Osteoblast (primary cell): ENCODE measurements around the gene SPOCD1. TPM values are rescaled to one million over a fixed set of nuclear protein-coding genes. Genes with fewer than 3 reads are reported as not detected.

Experiments used
- DNase-seq: peaks from one replicate; pipeline ENCODE4 v3.0.0; 2011; ENCODE audit warnings: low spot score, mixed read lengths; ENCODE audit not compliant: insufficient read length; ENCODE audit errors: missing footprints
- H2AFZ ChIP-seq: 2 replicates; pipeline ENCODE4 v1.6.0; 2011; ENCODE audit warnings: mild to moderate bottlenecking, low read length
- H3K27ac ChIP-seq: 2 replicates; pipeline ENCODE4 v1.5.1; 2011; ENCODE audit warnings: mild to moderate bottlenecking, low read depth, low read length, moderate library complexity
- H3K27me3 ChIP-seq: 2 replicates; pipeline ENCODE4 v1.6.0; 2012; ENCODE audit warnings: mild to moderate bottlenecking, control low read depth, inconsistent platforms, low read length, moderate library complexity; ENCODE audit not compliant: insufficient read depth
- H3K36me3 ChIP-seq: 2 replicates; pipeline ENCODE4 v1.5.1; 2011; ENCODE audit warnings: mild to moderate bottlenecking, low read length, control low read depth, moderate library complexity; ENCODE audit not compliant: insufficient read depth
- H3K4me1 ChIP-seq: 2 replicates; pipeline ENCODE4 v1.5.1; 2011; ENCODE audit warnings: mild to moderate bottlenecking, low read length, control low read depth, moderate library complexity; ENCODE audit not compliant: insufficient read depth
- H3K4me2 ChIP-seq: 2 replicates; pipeline ENCODE4 v1.6.0; 2011; ENCODE audit warnings: mild to moderate bottlenecking, low read length; ENCODE audit not compliant: insufficient read depth
- H3K4me3 ChIP-seq: fragments of 200-600 bp; sonication (generic); 3 replicates; pipeline ENCODE4 v1.5.1; 2012; ENCODE audit warnings: mild to moderate bottlenecking, low read length, inconsistent platforms; ENCODE audit not compliant: insufficient read depth
- H3K79me2 ChIP-seq: 2 replicates; pipeline ENCODE4 v1.6.0; 2012; ENCODE audit warnings: mild to moderate bottlenecking, low read length, control low read depth, inconsistent platforms; ENCODE audit not compliant: insufficient read depth
- H3K9me3 ChIP-seq: 2 replicates; pipeline ENCODE4 v1.5.1; 2011; ENCODE audit warnings: low read depth, low read length, control low read depth
- H4K20me1 ChIP-seq: 2 replicates; pipeline ENCODE4 v1.6.0; 2012; ENCODE audit warnings: mild to moderate bottlenecking, low read length, control low read depth; ENCODE audit not compliant: insufficient read depth
- total RNA-seq: library from RNA; depleted of rRNA; stranded (reverse); fragments of >200 nt; gene quantifications from 2 replicates; pipeline ENCODE4 v1.2.3, GENCODE V29; 2012
- TF ChIP-seq, protein P1 (sequence below): IDR thresholded peaks from 2 replicates; pipeline ENCODE4 v1.5.1; 2011; ENCODE audit warnings: mild to moderate bottlenecking, low read depth, low read length, moderate library complexity; ENCODE audit errors: extremely low read depth

Gene SPOCD1
- total RNA-seq = 58.6 and 67.8 TPM in 2 replicates

- H3K36me3 ChIP-seq = no peaks in the 10 kb centered on the region
- peak within 1 kb of the TSS; percentile 61 for H3K4me3 ChIP-seq
- peak within 1 kb of the TSS; percentile 24 for H3K27ac ChIP-seq
- TF ChIP-seq, protein P1, sequence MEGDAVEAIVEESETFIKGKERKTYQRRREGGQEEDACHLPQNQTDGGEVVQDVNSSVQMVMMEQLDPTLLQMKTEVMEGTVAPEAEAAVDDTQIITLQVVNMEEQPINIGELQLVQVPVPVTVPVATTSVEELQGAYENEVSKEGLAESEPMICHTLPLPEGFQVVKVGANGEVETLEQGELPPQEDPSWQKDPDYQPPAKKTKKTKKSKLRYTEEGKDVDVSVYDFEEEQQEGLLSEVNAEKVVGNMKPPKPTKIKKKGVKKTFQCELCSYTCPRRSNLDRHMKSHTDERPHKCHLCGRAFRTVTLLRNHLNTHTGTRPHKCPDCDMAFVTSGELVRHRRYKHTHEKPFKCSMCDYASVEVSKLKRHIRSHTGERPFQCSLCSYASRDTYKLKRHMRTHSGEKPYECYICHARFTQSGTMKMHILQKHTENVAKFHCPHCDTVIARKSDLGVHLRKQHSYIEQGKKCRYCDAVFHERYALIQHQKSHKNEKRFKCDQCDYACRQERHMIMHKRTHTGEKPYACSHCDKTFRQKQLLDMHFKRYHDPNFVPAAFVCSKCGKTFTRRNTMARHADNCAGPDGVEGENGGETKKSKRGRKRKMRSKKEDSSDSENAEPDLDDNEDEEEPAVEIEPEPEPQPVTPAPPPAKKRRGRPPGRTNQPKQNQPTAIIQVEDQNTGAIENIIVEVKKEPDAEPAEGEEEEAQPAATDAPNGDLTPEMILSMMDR = peak; percentile 94
- H3K79me2 ChIP-seq = no peaks in the 10 kb centered on the region
- peak within 1 kb of the TSS; percentile 72 for H3K4me2 ChIP-seq
- no peaks in the 10 kb centered on the region for H3K4me1 ChIP-seq
- no peaks in the 10 kb centered on the region for H3K9me3 ChIP-seq
- H2AFZ ChIP-seq = peak within 1 kb of the TSS; percentile 97
- no peaks in the 10 kb centered on the region for H3K27me3 ChIP-seq
- peak; percentile 94 for DNase-seq
- no peaks in the 10 kb centered on the region for H4K20me1 ChIP-seq
Measured at GRCh38 chr1:31815752-31816500, at the start of gene SPOCD1. Gene SPOCD1 (minus strand): TSS chr1:31816022. CDS start chr1:31815333, 689 bp downstream.

DNA sequence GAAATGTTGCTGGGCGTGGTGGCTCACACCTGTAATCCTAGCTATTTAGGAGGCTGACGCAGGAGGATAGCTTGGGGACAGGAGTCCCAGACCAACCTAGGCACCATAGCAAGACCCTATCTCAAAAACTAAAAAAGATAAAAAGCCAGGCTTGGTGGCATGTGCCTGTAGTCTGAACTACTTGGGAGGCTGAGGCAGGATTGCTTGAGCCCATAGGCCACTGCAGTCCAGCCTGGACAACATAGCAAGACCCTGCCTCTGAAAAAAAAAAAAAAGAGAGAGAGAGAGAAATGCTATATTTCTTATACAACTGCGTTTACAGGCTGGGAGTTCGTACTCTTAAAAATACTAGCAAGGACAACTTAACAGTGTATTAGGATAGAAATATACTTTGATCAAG lies 46.2 kb upstream of the SPOCD1 start:
- Histone ChIP-seq H4K20me1 (no peaks in the 10 kb centered on the region), H3K36me3 (no peaks in the 10 kb centered on the region)
- TF ChIP-seq, protein P1 = no peak

GRCh38 chr1:31861346-31861745 lies 45.5 kb upstream of the SPOCD1 start:
- TF ChIP-seq, protein P1 = no peak
- H3K36me3 ChIP-seq = no peaks in the 10 kb centered on the region

More for the DNA sequence above, 46.2 kb upstream of the SPOCD1 start:
- DNase-seq = no peak
- H3K9me3 ChIP-seq = no peaks in the 10 kb centered on the region
- H3K4me2 ChIP-seq = no peak overlapping the region
- H3K27me3 ChIP-seq = no peaks in the 10 kb centered on the region
- H2AFZ ChIP-seq = no peak overlapping the region
- no peaks in the 10 kb centered on the region for H3K79me2 ChIP-seq
- no peak overlapping the region for H3K27ac ChIP-seq
- H3K4me3 ChIP-seq = no peak overlapping the region
- no peaks in the 10 kb centered on the region for H3K4me1 ChIP-seq

GRCh38 chr1:31860581-31860980 lies 44.8 kb upstream of the SPOCD1 start:
- Histone ChIP-seq H2AFZ (peak overlapping the region; percentile 76), H3K27ac (no peak overlapping the region), H3K79me2 (no peaks in the 10 kb centered on the region), H3K4me2 (no peak overlapping the region), H3K4me3 (no peak overlapping the region), H4K20me1 (no peaks in the 10 kb centered on the region), H3K27me3 (no peaks in the 10 kb centered on the region), H3K4me1 (peaks cover 4% of the 10 kb centered on the region), H3K9me3 (no peaks in the 10 kb centered on the region), H3K36me3 (no peaks in the 10 kb centered on the region)
- DNase-seq = no peak
- TF ChIP-seq, protein P1 = no peak

More at GRCh38 chr1:31861346-31861745, 45.5 kb upstream of the SPOCD1 start:
- Histone ChIP-seq H4K20me1 (no peaks in the 10 kb centered on the region), H3K4me2 (no peak overlapping the region), H3K9me3 (no peaks in the 10 kb centered on the region), H3K27ac (no peak overlapping the region), H3K27me3 (no peaks in the 10 kb centered on the region), H2AFZ (no peak overlapping the region), H3K79me2 (no peaks in the 10 kb centered on the region), H3K4me3 (no peak overlapping the region), H3K4me1 (no peaks in the 10 kb centered on the region)
- no peak for DNase-seq
